Peyer's patch (tissue), 4 donors: Measurements from ENCODE around the gene TEX30.
A peak's percentile ranks its signal among the peaks of the same experiment; 100 is the strongest.

ENCODE experiments used
- CTCF ChIP-seq, 6 experiments: fragments of 450-650 bp in 4 of 6; fragments of 200-600 bp in 2 of 6; sonication (generic) in 1 of 6; IDR thresholded peaks; one replicate each; pipeline ENCODE4 v1.5.1; 2017 to 2019; ENCODE audit warnings: antibody characterized with exemption in 6 of 6, mild to moderate bottlenecking in 3 of 6, moderate library complexity in 1 of 6
- POLR2A ChIP-seq, 2 donors: fragments of 450-650 bp; IDR thresholded peaks; one replicate each; pipeline ENCODE4 v1.5.1; 2017; ENCODE audit warnings: antibody characterized with exemption in 2 of 2, mild to moderate bottlenecking in 2 of 2, moderate library complexity in 2 of 2

- TF ChIP-seq CTCF (IDR thresholded peaks at IDR 0.05) = peak in 3 of 6 experiments; percentile 35 to 48 (median 47)
- no peak for TF ChIP-seq POLR2A (IDR thresholded peaks at IDR 0.05)
These were observed 48.7 kb downstream of the TEX30 start for GRCh38 chr13:102724923-102725322.
